Hindlimb muscle (tissue), 1 donor: ENCODE data around the gene OR10V1. TPM values are rescaled to one million over a fixed set of nuclear protein-coding genes. Genes with fewer than 3 reads are reported as not detected.
A peak's percentile ranks its signal among the peaks of the same experiment; 100 is the strongest.

Experiments
- DNase-seq: peaks from one replicate; pipeline ENCODE4 v3.0.0-alpha.2; 2013
- polyA plus RNA-seq: library from polyadenylated mRNA; unstranded; fragments of 120-200 nt; gene quantifications from one replicate; pipeline ENCODE4 v1.2.1, GENCODE V29; 2013; ENCODE audit not compliant: insufficient read length

Gene OR10V1, protein sequence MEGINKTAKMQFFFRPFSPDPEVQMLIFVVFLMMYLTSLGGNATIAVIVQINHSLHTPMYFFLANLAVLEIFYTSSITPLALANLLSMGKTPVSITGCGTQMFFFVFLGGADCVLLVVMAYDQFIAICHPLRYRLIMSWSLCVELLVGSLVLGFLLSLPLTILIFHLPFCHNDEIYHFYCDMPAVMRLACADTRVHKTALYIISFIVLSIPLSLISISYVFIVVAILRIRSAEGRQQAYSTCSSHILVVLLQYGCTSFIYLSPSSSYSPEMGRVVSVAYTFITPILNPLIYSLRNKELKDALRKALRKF
- polyA plus RNA-seq: not detected

DNA sequence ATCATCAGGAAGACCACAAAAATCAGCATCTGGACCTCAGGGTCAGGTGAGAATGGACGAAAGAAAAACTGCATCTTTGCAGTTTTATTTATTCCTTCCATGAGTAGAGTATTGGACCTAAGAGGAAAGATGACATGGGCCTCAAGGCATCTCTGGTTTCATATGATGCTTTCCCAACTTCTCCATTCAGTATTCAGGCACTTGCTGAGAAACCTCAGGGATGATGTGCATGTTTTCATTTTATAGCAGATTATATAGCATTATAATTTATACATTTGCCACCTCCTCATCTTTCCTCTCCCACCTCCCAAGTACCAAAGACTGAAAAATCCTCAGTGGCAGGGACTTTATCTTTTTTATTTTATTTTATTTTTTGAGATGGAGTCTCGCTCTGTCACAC is at the start of gene OR10V1:
Gene OR10V1 (minus strand): TSS at position 101 of the 400 bp plus-strand sequence. CDS start 0 bp downstream, at position 101.
- DNase-seq: no peak

GRCh38 chr11:59761993-59762392 is 48.3 kb upstream of the OR10V1 start:
- no peak for DNase-seq

DNA sequence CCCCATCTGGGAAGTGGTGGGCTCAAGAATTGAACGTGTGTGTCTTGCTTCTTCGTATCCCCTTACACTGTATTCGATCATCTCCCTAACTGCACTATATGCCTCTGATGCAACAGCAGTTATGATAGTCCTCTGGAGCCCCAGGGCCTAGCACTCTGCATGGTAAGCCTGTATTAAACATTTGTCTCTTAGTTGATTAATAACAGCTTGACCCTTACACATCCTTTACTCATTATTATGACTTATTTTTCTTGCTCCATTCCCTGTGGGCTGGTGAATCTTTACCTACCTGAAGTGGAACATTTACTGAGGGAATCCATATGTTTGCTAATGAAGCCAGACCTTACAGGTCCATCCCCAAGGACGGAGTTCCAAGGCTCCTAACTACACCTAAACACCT is 47.1 kb upstream of the OR10V1 start:
- no peak for DNase-seq

DNA sequence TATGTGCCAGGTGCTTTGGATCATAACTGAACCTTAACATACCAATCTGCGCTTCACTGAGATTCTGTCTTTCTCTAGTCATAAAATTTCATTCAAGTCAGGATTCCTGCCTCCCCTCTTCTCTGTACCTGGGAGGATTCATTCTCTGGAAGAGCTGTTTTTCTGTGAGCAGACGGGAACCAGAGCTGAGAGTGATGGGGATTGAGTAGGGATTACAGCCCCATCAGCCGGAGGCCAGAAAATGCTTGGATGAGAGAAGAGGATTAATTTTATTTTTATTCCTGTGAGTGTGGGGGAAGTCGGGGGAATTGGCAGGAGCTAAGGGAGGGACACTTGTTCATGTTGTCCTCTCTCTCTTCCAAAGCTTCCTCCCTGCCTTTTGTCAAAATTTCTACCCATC is 46.3 kb upstream of the OR10V1 start:
- DNase-seq: no peak

DNA sequence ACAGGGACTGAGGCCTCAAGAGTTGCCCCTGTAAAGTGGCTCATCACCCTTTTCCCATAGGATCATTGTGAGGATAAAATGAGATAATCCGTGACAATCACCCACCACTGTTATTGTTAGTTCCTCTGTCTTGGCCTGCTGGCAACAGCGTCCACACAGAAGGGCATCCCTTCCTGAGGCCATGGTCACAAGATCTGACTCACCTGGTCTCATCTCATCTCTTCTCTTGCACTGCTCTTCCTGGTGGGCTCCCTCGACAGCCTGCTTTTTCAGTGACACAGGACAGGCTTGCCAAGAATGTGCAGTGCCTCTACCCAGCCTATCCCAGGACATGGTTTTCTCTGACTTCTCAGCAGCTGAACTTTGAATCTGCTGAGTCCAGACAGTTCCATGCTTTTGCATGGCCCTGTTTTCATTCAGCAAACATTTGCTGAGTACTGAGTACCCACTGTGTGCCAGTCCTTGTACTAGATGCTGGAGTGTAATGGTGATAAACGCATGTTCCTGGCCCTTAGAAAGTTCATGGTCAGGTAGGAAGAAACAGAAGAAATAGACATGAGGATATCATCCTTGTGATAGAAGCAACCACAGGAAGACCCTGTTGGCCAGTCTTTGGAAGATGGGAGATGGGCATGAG is 44.9 kb upstream of the OR10V1 start:
- no peak for DNase-seq

DNA sequence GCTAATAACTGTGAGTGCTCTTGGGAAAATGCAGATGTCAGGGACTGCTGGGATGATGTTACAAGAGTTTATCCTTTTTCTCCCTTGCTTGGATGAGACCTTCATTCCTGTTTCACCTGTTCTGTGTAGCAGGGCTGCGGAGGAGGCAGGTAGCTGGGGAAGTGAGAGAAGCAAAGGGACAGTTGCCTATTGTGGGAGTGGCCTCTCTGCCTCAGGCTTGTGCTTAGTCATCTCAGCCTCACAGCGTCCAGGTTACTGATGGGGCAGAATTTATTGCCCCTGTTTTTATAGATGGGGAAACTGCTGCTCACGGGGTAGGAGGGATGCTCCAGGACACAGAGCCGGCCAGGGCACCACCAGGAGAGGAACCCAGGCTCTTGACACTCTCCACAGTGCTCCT is 43.2 kb upstream of the OR10V1 start:
- no peak for DNase-seq

DNA sequence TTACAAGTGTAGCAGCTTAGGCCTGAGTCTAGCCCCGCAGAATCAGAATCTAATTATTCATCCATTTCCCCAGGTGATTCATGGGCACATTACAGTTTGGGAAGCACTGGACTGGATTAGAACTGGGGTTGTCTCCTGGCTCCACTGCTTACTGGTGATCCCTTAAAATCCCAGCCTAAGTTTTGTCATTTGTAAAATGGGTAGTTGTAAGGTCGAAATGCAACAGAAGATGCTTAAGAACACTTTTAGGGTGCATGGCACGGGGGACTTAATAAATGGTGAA is 42.9 kb upstream of the OR10V1 start:
- no peak for DNase-seq

DNA sequence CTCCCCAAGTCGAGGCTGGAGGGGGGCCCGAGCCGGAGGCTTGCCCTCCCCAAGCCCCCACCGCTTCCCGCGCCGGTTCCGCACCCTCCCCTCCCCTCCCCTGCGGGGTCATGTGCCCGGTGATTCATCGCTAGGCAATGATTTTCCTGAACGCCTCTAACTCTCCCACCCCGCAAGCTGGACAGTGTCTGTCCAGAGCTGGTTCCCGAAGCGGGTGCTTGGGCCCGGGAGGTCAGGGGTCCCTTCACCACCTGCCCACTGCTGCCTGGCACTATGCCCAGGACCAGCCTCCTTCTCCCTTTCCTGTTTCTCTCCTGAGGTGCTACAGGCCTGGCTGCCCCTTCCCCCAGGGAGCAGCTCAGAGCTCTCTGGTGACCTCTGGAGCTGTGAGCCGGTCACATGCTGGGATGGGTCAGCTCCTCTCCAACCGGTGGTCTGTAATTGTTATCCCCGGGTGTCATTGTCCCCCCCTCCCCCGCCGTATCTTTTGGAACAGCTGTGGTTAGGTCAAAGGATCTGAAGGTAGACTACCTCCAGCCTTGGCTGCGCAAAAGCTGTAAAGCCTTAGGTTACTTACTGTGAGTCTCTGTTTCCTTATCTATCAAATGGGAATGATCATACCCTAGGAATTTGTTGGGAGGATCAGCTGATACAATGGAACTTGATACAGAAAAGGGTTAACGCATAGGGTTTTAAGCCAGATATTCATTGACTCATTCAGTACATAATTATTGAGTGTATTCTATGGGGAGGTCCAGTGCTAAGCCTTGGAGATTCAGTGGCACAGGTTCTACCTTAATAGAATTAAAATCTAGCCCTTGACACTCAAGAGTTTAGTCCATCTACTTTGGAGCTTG is 42.3 kb upstream of the OR10V1 start:
- DNase-seq: no peak

DNA sequence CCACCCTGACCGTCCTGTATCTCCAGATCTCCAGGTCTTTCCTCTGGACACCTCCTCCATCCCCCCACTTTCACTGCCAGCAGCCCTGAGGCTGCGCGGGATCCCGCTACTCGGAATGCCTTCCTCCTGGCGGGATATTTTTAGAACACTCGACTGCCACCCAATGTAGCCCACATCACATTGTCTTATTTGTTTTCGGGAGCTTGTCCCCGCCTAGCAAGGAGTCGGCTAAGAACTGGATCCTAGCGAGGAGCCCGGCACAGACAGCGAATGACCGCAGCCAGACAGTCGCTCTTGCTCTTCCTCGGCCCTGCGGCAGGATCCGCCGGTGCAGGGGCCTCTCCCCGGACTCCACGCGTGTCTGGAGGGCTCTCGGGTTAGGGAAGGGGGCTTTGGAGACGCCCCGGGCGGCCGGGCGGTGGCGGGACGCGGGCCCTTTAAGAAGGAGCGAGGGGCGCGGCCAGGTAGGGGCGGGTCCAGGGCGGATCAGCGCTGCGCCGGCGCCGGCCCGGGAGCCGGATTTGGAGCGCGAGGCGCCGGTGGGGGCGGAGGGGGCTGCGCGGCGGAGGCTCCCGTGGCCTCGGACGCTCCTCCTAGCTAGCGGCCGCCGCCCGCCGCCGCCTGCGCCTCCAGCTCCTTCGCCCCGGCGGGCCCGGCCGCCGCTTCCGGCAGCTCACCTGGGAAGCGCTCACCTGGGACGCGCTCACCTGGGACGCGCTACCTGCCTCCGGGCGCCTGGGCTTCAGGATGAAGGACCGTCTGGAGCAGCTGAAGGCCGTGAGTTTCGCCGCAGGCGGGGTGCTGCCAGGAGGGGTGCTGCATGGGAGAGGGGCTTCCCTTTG is 41.4 kb upstream of the OR10V1 start, which contains the start of gene STX3:
Gene STX3 (plus strand): TSS at position 518 of the 842 bp plus-strand sequence. CDS start 230 bp downstream, at position 748.
- no peak for DNase-seq

GRCh38 chr11:59754494-59754858 is 40.8 kb upstream of the OR10V1 start:
- DNase-seq: no peak

DNA sequence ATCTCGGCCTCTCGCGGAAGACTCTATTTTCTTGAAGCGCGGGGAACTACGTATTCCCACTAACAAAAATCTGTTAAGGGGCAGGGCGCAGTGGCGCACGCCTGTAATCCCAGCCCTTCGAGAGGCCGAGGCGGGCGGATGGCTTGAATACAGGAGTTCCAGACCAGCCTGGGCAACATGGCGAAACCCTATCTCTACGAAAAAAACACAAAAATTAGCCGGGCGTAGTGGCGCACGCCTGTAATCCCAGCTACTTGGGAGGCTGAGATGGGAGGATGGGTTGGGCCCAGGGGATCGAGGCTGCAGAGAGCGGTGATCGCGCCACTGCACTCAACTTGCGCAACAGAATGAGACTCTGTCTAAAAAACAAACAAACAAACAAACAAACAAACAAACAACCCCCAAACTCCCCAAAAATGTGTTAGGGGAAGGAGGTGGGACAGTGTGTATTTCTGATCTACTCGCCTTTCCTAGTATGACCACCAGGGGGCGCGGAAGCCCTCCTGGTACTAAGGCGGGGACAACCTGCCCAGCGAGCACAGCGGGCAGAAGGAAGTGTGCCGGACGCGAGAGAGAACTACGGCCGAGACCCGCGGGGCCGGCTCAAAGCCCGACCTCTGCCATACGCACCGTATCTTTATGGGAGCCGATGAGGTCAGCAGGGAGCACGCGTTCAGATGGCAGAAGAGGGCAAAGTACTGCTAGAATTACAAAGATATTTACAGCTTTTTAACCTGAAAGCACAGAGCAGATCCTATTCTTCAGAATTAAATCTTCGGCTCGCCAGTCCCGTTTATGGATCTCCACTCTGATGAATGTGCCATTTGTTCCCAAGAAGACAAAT is 40.2 kb upstream of the OR10V1 start:
- peak; percentile 76 for DNase-seq

GRCh38 chr11:59746111-59746510 is 32.5 kb upstream of the OR10V1 start:
- no peak for DNase-seq

DNA sequence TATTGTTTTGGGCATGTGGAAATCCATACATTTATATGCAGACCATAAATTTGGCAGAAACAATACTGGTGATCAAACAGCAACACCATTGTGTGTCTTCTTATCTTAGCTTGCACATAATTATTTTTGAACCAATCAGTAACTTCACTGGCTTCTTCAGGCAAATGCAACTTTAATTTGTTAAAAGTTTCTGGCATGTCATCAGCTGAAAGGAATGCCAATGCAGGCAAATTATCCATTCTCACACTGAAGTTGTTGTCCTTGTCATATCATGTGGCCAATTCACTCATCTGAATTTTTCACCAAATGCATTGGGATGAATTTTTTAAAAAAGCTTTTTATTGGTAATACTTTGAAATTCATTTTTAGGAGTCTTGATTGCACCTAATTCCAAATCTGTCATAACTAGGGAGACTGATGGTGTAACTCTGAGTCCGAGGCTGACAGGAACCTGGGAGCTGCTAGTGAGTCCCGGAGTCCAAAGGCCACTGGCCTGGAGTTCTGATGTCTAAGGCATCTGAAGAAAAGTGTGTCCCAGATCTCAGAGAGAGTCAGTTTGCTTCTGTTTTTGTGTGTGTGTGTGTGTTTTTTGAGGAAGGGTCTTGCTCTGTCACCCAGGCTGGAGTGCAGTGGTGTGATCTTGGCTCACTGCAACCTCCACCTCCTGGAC is 17.4 kb upstream of the OR10V1 start:
- no peak for DNase-seq

DNA sequence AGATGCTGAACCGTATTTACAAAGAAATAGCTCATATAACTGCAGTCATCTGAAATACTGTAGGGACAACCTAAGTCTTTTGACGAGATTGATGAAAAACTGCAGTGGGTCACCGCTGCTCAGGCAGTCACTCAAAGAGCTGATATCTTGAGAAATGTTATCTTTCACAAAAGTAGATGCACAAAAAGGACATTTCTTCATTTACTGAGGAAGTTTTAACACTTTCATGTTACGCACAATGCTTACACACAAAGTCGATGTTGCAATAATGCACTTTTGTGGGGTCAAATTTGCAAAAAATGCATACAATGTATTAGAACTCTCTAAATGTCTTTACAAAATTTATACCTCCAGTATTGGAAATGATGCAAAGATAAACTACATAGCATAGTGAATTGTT is 16.2 kb upstream of the OR10V1 start:
- DNase-seq: no peak

GRCh38 chr11:59728913-59729312 is 15.3 kb upstream of the OR10V1 start:
- DNase-seq: no peak

GRCh38 chr11:59728154-59728553 is 14.5 kb upstream of the OR10V1 start:
- DNase-seq: no peak

- DNase-seq: peak; percentile 18
These were observed 13.8 kb upstream of the OR10V1 start for GRCh38 chr11:59727426-59727825.

GRCh38 chr11:59724066-59724465 is 10.4 kb upstream of the OR10V1 start:
- no peak for DNase-seq

- DNase-seq: no peak
These were observed 5.9 kb upstream of the OR10V1 start for GRCh38 chr11:59719556-59719955.

GRCh38 chr11:59716051-59716450 is 2.4 kb upstream of the OR10V1 start:
- DNase-seq: no peak
